ENCODE measurements around the gene PCSK1.

PCSK1 gene

GRCh38 chr5:96433066-96433447 is at the start of gene PCSK1:
PCSK1 (minus strand) TSS chr5:96433248; CDS start chr5:96433042, 206 bp downstream.
- peak; percentile 13 for DNase-seq (ENCODE audit: low read depth)

GRCh38 chr5:96481867-96482266 is 48.8 kb upstream of the PCSK1 start:
- DNase-seq (ENCODE audit: low read depth): no peak

DNA sequence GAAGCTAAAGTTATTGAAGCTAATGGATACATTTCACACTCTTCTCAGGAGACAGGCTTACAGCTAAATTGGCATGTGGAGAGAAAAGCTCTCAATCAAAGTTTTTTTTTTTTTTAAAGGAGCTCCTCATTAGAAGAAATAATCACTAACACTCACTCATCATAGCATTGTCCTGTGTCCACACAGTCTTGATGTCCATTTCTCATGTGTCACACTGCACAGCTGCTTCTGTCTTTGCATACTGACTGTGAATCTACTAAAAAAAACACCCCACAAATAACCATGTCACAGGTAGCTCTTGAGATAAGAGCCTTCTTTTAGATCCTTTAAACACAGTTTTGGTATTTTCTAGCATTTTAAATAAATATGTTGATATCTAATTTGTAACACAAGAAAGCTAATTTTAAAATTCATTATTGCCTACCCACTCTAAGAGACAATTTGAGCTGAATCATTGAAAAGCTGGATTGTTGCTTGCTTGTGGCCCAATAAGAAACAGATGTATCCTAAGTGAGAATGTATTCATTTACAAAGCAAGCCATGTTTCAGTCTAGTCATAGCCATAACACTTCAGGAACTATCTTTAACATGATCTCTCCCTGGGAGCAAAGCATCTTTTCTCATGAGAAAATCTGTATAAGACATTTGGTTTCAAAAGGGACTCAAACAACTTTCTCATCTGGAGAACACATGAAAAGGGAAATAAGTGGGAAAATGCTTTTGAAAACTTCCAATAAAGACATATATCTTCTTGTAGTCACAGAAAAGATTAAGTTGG is 48.1 kb upstream of the PCSK1 start:
- DNase-seq (ENCODE audit: low read depth): no peak

GRCh38 chr5:96478983-96479382 is 45.9 kb upstream of the PCSK1 start:
- DNase-seq (ENCODE audit: low read depth): no peak

DNA sequence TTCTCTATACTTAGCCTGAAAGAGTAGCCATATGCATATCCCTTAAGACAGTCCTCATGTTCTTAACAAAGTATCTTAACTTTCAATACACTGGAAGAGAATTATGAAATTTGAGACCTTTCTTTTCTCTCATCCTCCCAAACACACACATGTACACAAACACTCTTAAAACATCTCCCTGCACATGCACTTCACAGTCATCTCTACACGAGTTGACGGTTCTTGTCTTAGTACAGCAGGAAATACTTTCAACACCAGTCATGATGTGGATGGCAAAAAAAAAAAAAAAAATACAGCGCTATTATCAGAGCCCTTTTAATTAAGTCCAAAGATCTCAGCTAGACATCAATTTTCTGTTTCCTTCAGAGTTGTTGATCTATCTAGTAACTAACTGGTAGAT is 43.6 kb upstream of the PCSK1 start:
- DNase-seq (ENCODE audit: low read depth): peak; percentile 89

DNA sequence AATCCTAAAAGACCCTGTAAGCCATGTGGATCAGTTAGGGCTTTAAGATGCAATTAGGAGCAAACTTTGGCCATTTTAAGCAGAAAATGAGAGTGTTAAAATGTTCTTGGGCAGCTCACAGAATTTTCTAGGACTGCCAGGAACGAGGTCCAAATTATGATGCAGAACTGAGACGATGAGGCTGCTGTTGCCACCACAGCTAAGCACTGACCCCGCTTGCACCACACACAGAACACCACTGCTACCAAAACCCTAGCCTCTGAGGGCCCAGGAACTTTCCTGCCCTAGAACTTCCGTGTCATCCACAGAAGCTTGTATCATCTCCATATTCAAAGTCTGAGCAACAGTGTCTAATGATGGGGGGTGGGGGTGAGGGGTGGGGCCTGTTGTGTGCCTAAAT is 41.0 kb upstream of the PCSK1 start:
- DNase-seq (ENCODE audit: low read depth): no peak

- DNase-seq (ENCODE audit: low read depth): no peak
Measured at GRCh38 chr5:96473155-96473554, 40.1 kb upstream of the PCSK1 start.

DNA sequence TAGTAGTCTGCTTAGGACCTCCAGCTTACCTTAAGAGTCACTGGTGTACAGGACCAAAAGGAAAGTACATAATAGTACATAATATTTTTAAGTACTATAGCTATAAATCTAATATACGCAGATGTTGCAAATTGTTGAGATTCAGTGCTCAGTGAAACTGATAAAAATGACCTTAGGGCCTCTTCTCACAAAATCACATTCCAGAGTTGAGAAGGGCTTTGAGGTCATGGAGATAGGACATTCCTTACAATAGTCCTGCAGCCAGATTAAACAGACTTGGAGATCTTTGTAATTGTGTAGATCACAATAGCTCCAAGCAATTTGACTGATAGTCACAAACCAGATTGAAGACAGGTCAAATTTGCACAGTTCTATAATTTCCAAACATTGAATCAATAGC is 37.7 kb upstream of the PCSK1 start:
- DNase-seq (ENCODE audit: low read depth): no peak

- no peak for DNase-seq (ENCODE audit: low read depth)
Measured at GRCh38 chr5:96468956-96469355, 35.9 kb upstream of the PCSK1 start.

DNA sequence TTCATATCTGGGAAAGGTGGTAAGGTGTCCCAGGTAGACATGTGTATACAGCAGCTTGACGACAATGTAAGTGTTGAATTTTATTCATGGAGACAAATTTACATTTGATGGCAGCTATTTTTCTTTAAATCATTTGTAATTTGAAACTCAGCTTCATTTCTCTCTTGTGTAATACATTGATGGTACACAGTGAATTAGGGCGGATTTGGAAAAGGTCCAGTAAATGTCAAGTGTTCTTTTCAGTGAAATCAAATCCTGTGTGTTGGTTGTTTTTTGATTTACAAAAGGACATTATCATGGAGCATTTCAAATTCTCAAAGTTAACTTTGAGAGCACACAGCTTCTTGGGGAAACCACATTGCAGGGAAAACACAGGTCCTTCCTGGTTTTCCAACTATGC is 30.0 kb upstream of the PCSK1 start:
- DNase-seq (ENCODE audit: low read depth): peak; percentile 62

DNA sequence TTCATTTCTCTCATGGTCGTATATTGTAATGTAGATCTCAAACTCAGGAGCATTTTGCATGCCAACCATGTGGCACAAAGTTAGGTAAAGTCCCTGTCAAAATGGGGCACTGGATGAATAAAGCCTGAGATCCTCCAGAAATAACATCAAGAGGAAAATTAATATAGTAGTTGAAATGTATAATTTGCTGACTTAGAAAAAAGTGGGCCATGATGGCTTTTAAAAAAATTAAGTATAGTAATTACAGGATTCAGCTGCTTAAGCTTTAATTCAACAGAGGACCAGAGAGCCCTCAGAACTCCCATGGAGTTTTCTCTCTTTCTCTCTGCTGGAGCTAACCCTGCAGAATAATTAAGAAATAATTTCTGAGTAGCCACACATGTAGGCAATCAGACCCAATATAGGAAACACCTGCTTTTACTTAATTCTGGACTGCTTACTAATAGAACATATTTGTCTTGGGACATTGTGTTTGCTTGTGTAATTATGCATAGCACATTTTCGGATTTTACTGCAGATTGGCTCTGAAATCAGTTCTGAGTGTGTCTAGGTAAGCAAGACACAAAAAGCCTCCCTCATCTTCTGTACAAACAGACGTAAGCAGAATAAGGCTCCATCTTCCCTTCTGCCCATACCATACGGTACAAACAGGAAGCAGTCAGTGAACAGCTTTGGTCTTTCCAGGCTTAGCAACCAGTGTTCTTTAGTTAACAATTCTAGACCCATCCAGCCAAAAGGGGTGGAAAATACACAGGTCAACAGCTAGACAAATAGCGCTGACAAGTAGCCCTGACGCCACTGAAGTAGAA is 26.5 kb upstream of the PCSK1 start:
- no peak for DNase-seq (ENCODE audit: low read depth)

GRCh38 chr5:96458176-96458575 is 25.1 kb upstream of the PCSK1 start:
- DNase-seq (ENCODE audit: low read depth): no peak

GRCh38 chr5:96455789-96456188 is 22.7 kb upstream of the PCSK1 start:
- no peak for DNase-seq (ENCODE audit: low read depth)

DNA sequence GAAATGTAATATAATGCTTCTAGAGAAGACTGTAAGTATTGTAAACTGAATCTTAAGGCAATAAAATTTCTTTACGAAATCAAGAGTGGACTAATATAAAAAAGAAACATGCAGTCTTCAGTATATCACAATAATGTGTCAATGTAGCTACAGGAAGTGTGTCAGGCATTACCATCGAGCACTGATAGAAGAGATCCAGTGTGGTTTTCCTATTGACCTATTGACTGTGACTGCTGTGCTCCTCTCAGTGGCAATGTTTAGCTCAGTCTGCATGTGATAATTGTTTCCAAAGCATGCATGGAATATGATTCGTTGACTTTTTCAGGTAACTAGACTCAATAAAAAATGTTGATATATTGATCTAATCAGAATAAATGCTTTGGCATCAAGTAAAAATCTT is 20.3 kb upstream of the PCSK1 start:
- DNase-seq (ENCODE audit: low read depth): no peak

- no peak for DNase-seq (ENCODE audit: low read depth)
Measured at GRCh38 chr5:96447949-96448348, 14.9 kb upstream of the PCSK1 start.

DNA sequence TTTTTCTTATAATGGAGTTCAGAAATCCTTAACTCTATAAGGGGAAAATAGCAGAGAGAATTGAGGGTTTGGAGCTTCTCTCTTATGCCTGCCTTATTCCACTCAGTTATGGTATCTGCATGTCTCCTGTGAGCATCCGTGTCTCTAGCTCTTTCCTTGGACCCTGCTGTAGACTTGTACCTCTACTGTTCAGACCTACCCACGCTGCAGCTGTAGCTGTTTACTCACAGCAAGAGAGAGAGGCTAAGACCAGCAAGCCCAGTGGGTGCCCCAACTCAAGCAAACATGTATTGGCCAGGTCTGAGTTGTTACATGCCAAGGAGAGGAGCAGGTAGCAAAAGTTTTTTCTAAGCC is 7.1 kb upstream of the PCSK1 start:
- no peak for DNase-seq (ENCODE audit: low read depth)

DNA sequence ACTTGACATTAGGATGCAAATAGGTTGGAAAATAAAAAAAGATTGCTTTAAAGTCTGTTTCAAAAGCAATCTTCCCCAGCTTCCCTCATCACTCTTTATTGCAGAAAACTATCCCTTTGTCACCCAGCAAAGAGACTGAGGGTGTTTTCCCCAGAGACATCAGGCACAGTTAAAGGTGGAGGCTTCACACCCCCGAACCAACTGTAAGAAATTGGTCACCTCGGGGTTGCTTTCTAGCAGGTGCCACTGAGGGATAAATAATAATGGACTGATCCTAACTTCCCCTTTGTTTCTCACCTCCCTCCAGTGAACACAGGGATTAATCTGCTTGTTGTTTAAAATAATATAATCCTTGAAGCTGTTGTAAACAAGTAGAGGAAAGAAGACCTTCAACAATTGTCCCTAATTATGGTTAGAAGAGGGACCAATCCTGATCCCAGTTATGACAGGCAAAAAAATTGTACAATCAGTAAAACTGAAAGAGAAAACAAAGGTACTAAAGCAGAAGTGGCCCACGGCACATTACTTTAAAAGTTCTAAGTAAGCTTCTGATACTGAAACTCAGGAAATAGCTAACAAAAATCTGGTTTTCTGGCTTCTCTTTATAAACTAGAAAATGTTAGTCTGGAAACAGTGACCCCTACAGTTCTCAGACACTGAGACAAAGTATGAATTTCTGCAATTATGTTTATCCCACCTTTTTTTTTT is 6.6 kb upstream of the PCSK1 start:
- DNase-seq (ENCODE audit: low read depth): no peak

- DNase-seq (ENCODE audit: low read depth): peak; percentile 77
Measured at GRCh38 chr5:96434201-96434645, 1.2 kb upstream of the PCSK1 start.

DNA sequence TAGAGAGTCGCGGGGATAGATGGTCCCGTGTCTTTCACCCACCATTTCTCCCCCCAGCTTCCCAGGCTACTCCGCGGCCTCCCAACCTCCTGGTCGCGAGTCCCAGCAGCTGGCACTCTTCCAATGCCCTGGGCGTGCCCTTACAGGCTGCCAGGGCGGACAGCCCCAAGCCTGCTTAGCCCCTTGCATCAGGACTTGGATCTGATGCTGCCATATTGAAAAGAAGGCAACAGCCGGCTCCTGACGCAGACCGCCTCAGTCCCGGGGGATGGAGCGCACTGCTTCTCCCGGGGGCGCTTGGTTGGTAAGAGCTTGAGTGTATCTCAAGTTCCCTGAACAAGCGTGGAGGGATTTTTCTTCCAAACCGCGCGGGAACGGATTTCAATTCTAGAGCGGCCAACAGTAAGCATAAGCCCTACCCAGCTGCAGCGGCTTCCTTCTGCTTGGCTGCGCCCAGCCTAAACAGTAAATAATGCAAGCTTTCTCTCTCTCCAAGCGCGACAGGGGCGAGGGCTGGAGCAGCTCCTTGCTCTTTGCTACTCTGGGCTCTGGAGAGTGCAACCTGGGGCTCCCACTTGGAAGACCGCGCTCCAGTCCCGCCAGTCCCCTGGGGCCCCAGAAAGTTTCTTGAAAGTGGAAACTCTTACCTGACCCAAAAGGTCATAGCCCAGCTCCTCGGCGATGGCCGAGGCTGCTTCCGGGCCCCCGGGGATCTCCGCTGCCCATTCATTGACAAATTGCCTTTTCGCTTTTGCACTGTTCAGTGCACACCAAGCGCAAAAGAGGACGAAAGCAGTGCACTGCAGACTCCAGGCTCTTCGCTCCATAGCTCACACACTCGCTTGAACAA is 607 bp downstream of the PCSK1 start:
- peak; percentile 45 for DNase-seq (ENCODE audit: low read depth)

- DNase-seq (ENCODE audit: low read depth): peak; percentile 57
Measured at GRCh38 chr5:96431376-96432187, 1.5 kb downstream of the PCSK1 start.

- peak; percentile 22 for DNase-seq (ENCODE audit: low read depth)
Measured at GRCh38 chr5:96427824-96428223, 5.2 kb downstream of the PCSK1 start.
